Right lobe of liver (tissue), 4 donors: Measurements from ENCODE around the gene APOL2.

Experiments used
- CTCF ChIP-seq, 4 donors: fragments of 200-600 bp in 3 of 4; fragments of 450-650 bp in 1 of 4; IDR thresholded peaks; one replicate each; pipeline versions ENCODE4 v1.5.1 to v1.8.0; 2016 to 2022; ENCODE audit warnings: antibody characterized with exemption in 4 of 4, mild to moderate bottlenecking in 2 of 4
- POLR2A ChIP-seq: fragments of 450-650 bp; IDR thresholded peaks from one replicate; pipeline ENCODE4 v1.6.1; 2017; ENCODE audit warnings: antibody characterized with exemption, mild to moderate bottlenecking
- donor health status: DM: no; HTN: no; CAD: no.
- donor health status: DM: no; HTN: no; CAD: no.
- donor health status: DM: no; HTN: yes; CAD: no.

GRCh38 chr22:36243986-36244385 lies 4.7 kb upstream of the APOL2 start:
- TF ChIP-seq CTCF (IDR thresholded peaks at IDR 0.05) (no peak), POLR2A (no peak)
